Keratinocyte (primary cell): ENCODE data around the gene PPM1B.

Source experiments
- CTCF ChIP-seq, 3 experiments: IDR thresholded peaks in 1 of 3; conservative IDR thresholded peaks in 1 of 3; optimal IDR thresholded peaks in 1 of 3; 2 replicates in 2 of 3; 3 replicates in 1 of 3; pipeline versions ENCODE3 to v1.5.1; 2011; ENCODE audit warnings: low read length in 3 of 3, mild to moderate bottlenecking in 3 of 3, moderate library complexity in 2 of 3, control low read depth in 1 of 3, inconsistent platforms in 1 of 3; ENCODE audit not compliant: insufficient read depth in 2 of 3; ENCODE audit errors: extremely low read depth in 1 of 3
- EZH2 ChIP-seq: IDR thresholded peaks from one replicate; pipeline ENCODE4 v1.6.1; 2012; ENCODE audit warnings: inconsistent platforms, mild to moderate bottlenecking, low read length, moderate library complexity

- TF ChIP-seq CTCF (optimal IDR thresholded peaks at IDR 0.05 in 1 of 3, IDR thresholded peaks at IDR 0.05 in 1 of 3, conservative IDR thresholded peaks at IDR 0.05 in 1 of 3; ENCODE audit: extremely low read depth in 1 of 3, insufficient read depth in 2 of 3, low read length in 3 of 3), result no peak
- TF ChIP-seq EZH2, result no peak
Measured at GRCh38 chr2:44273076-44273475, 104.4 kb downstream of the PPM1B start.
